T-cell (primary cell): Measurements from ENCODE around the gene RRP15. TPM values are rescaled to one million over a fixed set of nuclear protein-coding genes. Genes with fewer than 3 reads are reported as not detected.

ENCODE experiments used
- ATAC-seq, 4 experiments: fragments of 200-7000 bp in 3 of 4; fragments of 150-1000 bp in 1 of 4; cut with Tn5 transposase; replicated peaks in 1 of 4; 1 replicate in 3 of 4; 2 replicates in 1 of 4; pipeline ENCODE4 v1.10.0; 2021; ENCODE audit warnings: moderate library complexity in 3 of 4, mild to moderate bottlenecking in 2 of 4, moderate number of reproducible peaks in 1 of 4
- CTCF ChIA-PET, 2 donors: fragments of 300-600 bp; sonication (Branson Sonifier 250); formaldehyde crosslinking; loops; one replicate each; lab custom pipeline; 2022; ENCODE audit warnings: antibody characterized with exemption in 2 of 2; lab: Charles Lee
- POLR2A ChIA-PET, 2 donors: fragments of 300-600 bp; sonication (Branson Sonifier 250); formaldehyde crosslinking; loops; one replicate each; lab custom pipeline; 2022; ENCODE audit warnings: antibody characterized with exemption in 2 of 2; lab: Charles Lee
- DNase-seq, 35 experiments: peaks; one replicate each; pipeline versions ENCODE4 v3.0.0 to v3.0.0-alpha.2; 2013 to 2023
- H3K27ac ChIP-seq: one replicate; pipeline ENCODE4 v1.5.1; 2013; ENCODE audit warnings: low read length
- H3K27me3 ChIP-seq, 2 experiments: replicated peaks in 1 of 2; 1 replicate in 1 of 2; 2 replicates in 1 of 2; pipeline versions ENCODE4 v1.6.1 to v1.7.0; 2013; ENCODE audit warnings: low read length in 1 of 2, mixed read lengths in 1 of 2; ENCODE audit not compliant: control insufficient read depth in 2 of 2, insufficient read depth in 2 of 2; ENCODE audit errors: extremely low read depth in 1 of 2
- H3K36me3 ChIP-seq, 2 donors: 1 replicate in 1 of 2; 2 replicates in 1 of 2; pipeline versions ENCODE4 v1.6.1 to v1.7.0; 2013; ENCODE audit warnings: low read length in 1 of 2; ENCODE audit not compliant: control insufficient read depth in 2 of 2, insufficient read depth in 1 of 2; ENCODE audit errors: extremely low read depth in 1 of 2
- H3K4me1 ChIP-seq, 2 experiments: 1 replicate in 1 of 2; 2 replicates in 1 of 2; pipeline versions ENCODE4 v1.6.1 to v1.7.0; 2013; ENCODE audit warnings: low read length in 2 of 2, mixed read lengths in 1 of 2; ENCODE audit not compliant: insufficient read depth in 2 of 2, control insufficient read depth in 1 of 2; ENCODE audit errors: extremely low read depth in 1 of 2
- H3K4me3 ChIP-seq, 2 donors: 1 replicate in 1 of 2; 2 replicates in 1 of 2; pipeline versions ENCODE4 v1.5.1 to v1.7.0; 2013; ENCODE audit warnings: mild to moderate bottlenecking in 2 of 2, low read length in 1 of 2, moderate library complexity in 1 of 2; ENCODE audit not compliant: control insufficient read depth in 1 of 2; ENCODE audit errors: extremely low read depth in 1 of 2
- H3K9me3 ChIP-seq: 2 replicates; pipeline ENCODE4 v1.7.0; 2013
- H3K27ac Mint-ChIP-seq, 2 donors: one replicate each; pipeline ENCODE4 v1.8.0; 2020 to 2021; ENCODE audit warnings: mild to moderate bottlenecking in 2 of 2, mixed read lengths in 2 of 2
- H3K27me3 Mint-ChIP-seq, 2 donors: one replicate each; pipeline ENCODE4 v1.8.0; 2021 to 2022; ENCODE audit warnings: mixed read lengths in 2 of 2
- H3K36me3 Mint-ChIP-seq: one replicate; pipeline ENCODE4 v1.8.0; 2021; ENCODE audit warnings: mixed read lengths
- H3K4me1 Mint-ChIP-seq, 3 donors: one replicate each; pipeline ENCODE4 v1.8.0; 2020 to 2022; ENCODE audit warnings: mixed read lengths in 3 of 3, mild to moderate bottlenecking in 1 of 3
- H3K4me3 Mint-ChIP-seq, 3 donors: one replicate each; pipeline ENCODE4 v1.8.0; 2020 to 2022; ENCODE audit warnings: mild to moderate bottlenecking in 3 of 3, mixed read lengths in 3 of 3, moderate library complexity in 3 of 3
- H3K9me3 Mint-ChIP-seq, 3 donors: one replicate each; pipeline ENCODE4 v1.8.0; 2020 to 2022; ENCODE audit warnings: mixed read lengths in 3 of 3
- WGBS: methylation state at CpG from one replicate; pipeline ENCODE4 v1.1.5; 2013; ENCODE audit warnings: missing lambda C conversion rate; ENCODE audit not compliant: insufficient coverage; 5-methylcytosine and 5-hydroxymethylcytosine counted together
- total RNA-seq, 35 experiments: library from RNA in 6 of 35; stranded (reverse) in 6 of 35; fragments of 120-200 nt in 1 of 35; gene quantifications; one replicate each; pipeline versions ENCODE4 v1.2.1 to v1.2.4 and lab custom pipeline; 2013 to 2026

RRP15 gene
- total RNA-seq, 5 donors from 2014 or later (not counting 1 experiment from before 2014, with no cell fraction given), result 11.7 to 20.9 (median 17.0) TPM

DNA sequence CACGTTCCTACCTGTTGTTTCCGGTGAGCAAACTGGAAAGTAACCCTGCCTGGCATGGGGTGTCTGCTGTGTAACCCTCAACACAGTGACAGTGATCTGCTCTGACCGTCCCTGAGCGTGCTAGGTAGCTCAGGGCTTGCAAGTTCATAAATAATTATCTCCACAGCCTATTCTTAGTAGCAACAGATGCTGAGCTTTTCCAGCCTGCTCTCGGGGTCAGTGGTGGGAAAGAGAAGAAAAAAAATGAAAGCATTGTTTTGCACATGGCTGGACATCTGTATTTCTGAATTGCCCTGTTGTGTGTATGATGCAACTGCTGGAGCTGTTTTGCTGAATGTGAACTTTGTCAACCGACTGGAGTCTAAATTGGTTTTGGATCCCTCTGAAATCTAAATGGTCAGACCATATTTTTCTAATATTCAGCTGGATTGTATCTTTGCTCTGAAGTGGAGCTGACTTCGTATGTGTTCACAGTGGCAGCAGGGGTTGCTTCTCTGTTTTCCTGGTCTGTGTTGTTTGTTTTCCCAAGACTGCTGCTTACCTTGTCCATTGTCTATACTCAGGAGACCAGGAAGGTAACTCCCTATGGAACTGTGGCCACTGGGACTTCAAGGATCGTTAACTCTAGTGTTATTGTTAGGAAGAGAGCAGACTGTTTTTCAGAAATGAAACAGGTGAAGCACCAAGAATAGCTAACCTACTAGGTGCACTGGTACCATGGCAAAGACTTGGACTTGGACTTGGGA, 87.0 kb downstream of the RRP15 start:
- ATAC-seq, result no peak
- Histone ChIP-seq H3K4me1 (peaks cover 0 to 3% of the 10 kb centered on the region in 2 experiments), H3K27me3 (no peaks in the 10 kb centered on the region), H3K27ac (no peak overlapping the region), H3K36me3 (no peaks in the 10 kb centered on the region), H3K4me3 (no peak overlapping the region), H3K9me3 (no peaks in the 10 kb centered on the region)
- Mint-ChIP-seq H3K9me3 (no peaks in the 10 kb centered on the region), H3K27ac (no peak overlapping the region), H3K4me3 (no peak overlapping the region), H3K27me3 (peaks cover 7 to 16% of the 10 kb centered on the region in 2 donors), H3K4me1 (peaks cover 4% of the 10 kb centered on the region in 3 donors), H3K36me3 (no peaks in the 10 kb centered on the region)
- DNase-seq, result no peak
- 83% methylated on average over 1 of the region's 8 CpGs for WGBS
- POLR2A ChIA-PET, result no interaction called here
- CTCF ChIA-PET, result interaction anchor here in 1 of 2 donors (1.0 kb wide), 1 partner anchor 42 kb away, joined by 3 read pairs; no protein-coding TSS in a partner anchor

DNA sequence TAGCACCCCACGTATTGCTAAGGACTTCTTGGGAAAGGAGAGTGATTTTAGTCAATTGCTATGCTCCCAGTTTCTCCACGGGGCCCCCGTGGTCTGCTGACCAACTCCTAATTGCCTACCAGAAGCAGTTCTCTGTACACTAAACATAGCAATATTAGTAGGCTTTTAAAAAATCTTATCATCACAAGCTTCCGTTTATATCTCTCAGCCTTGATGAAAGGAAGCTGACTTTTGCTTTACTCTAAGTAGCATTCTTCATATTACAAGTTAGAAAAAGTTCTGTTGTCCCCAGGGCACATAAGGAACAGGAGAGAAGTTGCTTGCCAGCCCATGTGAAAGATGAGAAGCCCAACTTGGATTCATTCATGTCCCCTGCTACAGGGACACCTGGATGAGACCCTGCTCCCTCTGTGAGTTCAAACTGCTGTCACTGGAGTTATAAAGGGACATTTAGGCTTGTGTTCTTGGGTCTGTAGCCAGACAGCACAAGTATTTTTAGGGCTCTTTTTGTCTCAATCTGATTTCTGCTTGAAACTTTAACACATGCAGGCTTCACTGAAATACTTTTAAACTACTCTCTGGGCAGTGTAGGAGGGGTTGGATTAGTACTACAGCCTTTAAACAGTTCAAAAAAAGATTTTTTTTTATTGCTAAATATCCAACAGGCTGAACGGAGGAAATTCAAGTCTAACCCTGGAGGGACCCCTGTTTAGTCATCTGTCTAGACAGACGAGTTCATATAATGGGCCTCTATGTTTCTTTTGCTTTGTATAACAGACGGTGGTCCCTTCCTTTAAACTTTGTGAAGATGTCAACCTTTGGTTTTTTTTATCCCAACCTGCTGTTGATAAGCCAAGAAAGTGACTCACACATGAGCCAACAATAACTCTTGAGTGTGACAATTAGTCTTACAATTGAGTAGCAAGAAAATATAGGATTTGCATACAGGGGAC, 89.6 kb downstream of the RRP15 start:
- Histone ChIP-seq H3K36me3 (no peaks in the 10 kb centered on the region), H3K4me1 (peaks cover 0 to 6% of the 10 kb centered on the region in 2 experiments), H3K4me3 (no peak overlapping the region), H3K27me3 (peaks cover 0 to 9% of the 10 kb centered on the region in 2 experiments), H3K27ac (no peak overlapping the region), H3K9me3 (no peaks in the 10 kb centered on the region)
- Mint-ChIP-seq H3K9me3 (no peaks in the 10 kb centered on the region), H3K27me3 (peaks cover 7 to 18% of the 10 kb centered on the region in 2 donors), H3K4me1 (peaks cover 9 to 12% (median 10%) of the 10 kb centered on the region in 3 donors), H3K36me3 (no peaks in the 10 kb centered on the region), H3K4me3 (no peak overlapping the region), H3K27ac (no peak overlapping the region)
- POLR2A ChIA-PET, result no interaction called here
- DNase-seq, result no peak
- ATAC-seq, result no peak
- CTCF ChIA-PET, result no interaction called here
- WGBS, result no CpG with 5 or more reads among the region's 7 CpGs

DNA sequence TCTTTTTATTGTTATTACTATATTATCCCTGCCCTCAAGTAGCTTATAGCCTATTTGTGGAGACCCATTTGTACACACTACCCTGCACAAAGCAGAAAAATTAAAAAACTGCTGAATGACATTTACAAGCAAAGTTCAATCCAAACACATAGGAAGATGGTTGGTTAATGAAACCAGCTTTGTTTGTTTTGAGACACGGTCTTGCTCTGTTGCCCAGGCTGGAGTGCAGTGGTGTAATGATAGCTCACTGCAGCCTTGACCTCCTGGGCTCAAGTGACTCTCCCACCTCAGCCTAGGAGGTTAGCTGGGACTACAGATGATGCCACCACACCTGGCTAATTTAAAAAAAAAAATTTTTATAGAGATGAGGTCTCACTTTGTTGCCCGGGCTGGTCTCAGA, 91.6 kb downstream of the RRP15 start:
- Histone ChIP-seq H3K27ac (no peak overlapping the region), H3K27me3 (peaks cover 0 to 11% of the 10 kb centered on the region in 2 experiments), H3K4me3 (no peak overlapping the region), H3K36me3 (no peaks in the 10 kb centered on the region), H3K4me1 (peaks cover 0 to 6% of the 10 kb centered on the region in 2 experiments), H3K9me3 (no peaks in the 10 kb centered on the region)
- Mint-ChIP-seq H3K4me1 (peaks cover 9 to 12% (median 10%) of the 10 kb centered on the region in 3 donors), H3K36me3 (no peaks in the 10 kb centered on the region), H3K9me3 (no peaks in the 10 kb centered on the region), H3K27me3 (peaks cover 18 to 26% of the 10 kb centered on the region in 2 donors), H3K4me3 (no peak overlapping the region), H3K27ac (no peak overlapping the region)
- ChIA-PET CTCF (interaction anchor here (0.5 to 1.0 kb wide), 2 partner anchors 47 to 1071 kb away, joined by 3 to 4 read pairs; no protein-coding TSS in a partner anchor), POLR2A (no interaction called here)
- WGBS, result 50% methylated on average over 1 of the region's 2 CpGs
- no peak for DNase-seq
- no peak for ATAC-seq

DNA sequence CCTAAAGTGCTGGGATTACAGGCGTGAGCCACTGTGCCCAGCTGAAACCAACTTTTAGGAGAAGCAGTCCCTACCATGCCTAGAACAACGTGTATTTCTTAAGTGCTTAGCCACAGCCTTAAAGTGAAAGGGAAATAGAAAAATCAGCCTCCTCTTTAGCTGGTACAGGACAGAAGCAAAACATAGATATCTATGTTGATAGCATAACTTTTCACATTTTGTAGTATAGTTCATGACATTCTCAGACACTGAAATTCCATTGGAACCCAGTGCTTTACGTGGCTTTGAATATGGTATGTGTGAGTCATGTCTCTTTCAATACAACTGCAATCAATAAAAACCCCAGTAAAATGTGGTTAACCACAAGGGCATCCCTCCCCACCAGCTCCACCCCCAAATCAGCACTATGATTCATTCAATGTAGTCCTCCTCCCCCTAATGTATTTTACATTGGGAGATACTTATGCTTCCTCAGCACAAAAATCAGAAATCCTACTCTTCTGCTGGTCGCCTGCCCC, 92.1 kb downstream of the RRP15 start:
- CTCF ChIA-PET, result interaction anchor here in 1 of 2 donors (0.6 kb wide), 1 partner anchor 13 kb away, joined by 5 read pairs; no protein-coding TSS in a partner anchor

DNA sequence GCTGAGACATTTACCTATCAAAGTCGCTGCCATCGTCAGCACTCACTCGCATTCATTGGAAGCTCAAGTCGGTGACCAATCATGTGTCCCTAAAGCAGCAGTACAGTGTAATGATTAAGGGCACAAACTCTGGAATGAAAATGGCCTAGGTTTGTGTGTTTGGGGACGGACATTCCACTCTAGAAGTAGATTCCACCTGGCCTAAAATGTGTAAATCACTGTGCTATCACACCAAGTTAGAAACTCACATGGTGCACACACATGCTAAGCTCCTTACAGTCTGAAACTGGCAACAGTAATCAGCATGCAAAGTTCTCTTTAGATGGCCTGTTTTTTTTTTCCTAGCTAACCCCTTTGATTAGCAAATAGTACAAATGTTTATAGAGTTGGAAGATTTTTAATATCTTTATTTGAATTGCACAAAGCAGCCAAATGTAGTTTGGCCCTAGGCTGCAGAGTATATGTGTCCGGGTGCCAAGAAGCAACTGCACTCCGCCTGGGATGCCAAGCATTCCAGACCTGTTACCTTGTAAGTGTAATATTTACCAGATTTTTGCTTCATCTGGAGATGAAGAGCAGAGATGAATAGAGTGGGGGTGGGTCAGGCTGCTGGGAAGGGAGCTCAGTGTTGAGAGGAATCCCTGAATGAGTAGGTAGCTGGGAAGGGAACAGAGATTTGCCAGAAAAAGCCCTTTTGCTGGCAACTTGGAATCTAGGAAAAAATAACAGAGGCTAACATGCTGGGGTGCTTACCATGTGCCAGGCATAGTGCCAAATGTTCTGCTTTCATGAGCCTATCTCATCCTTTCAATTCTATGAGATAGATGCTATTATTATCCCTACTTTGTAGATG, 95.3 kb downstream of the RRP15 start:
- no peak overlapping the region for H3K27ac Mint-ChIP-seq
- peaks cover 28 to 34% of the 10 kb centered on the region in 2 donors for H3K27me3 Mint-ChIP-seq
- DNase-seq (no peak), ATAC-seq (no peak)
- Histone ChIP-seq H3K4me3 (no peak overlapping the region), H3K27ac (no peak overlapping the region), H3K36me3 (no peaks in the 10 kb centered on the region), H3K27me3 (peaks cover 0 to 16% of the 10 kb centered on the region in 2 experiments), H3K9me3 (no peaks in the 10 kb centered on the region), H3K4me1 (peaks cover 0 to 6% of the 10 kb centered on the region in 2 experiments)
- peaks cover 9 to 12% (median 10%) of the 10 kb centered on the region in 3 donors for H3K4me1 Mint-ChIP-seq
- H3K36me3 Mint-ChIP-seq, result no peaks in the 10 kb centered on the region
- H3K9me3 Mint-ChIP-seq, result no peaks in the 10 kb centered on the region
- H3K4me3 Mint-ChIP-seq, result no peak overlapping the region
- ChIA-PET CTCF (interaction anchor here in 1 of 2 donors (0.6 kb wide), 1 partner anchor 9 kb away, joined by 3 read pairs; no protein-coding TSS in a partner anchor), POLR2A (interaction anchor here in 1 of 2 donors (0.7 kb wide), 1 partner anchor 12 kb away, joined by 4 read pairs; no protein-coding TSS in a partner anchor)
- 92% methylated on average over 2 of the region's 7 CpGs for WGBS

More for the DNA sequence above, 92.1 kb downstream of the RRP15 start:
- H3K27ac ChIP-seq, result no peak overlapping the region
- H3K4me1 Mint-ChIP-seq, result peaks cover 9 to 12% (median 10%) of the 10 kb centered on the region in 3 donors
- peaks cover 0 to 11% of the 10 kb centered on the region in 2 experiments for H3K27me3 ChIP-seq
- H3K9me3 Mint-ChIP-seq, result no peaks in the 10 kb centered on the region
- no peak overlapping the region for H3K4me3 ChIP-seq
- H3K27ac Mint-ChIP-seq, result no peak overlapping the region
- peaks cover 19 to 30% of the 10 kb centered on the region in 2 donors for H3K27me3 Mint-ChIP-seq
- H3K4me3 Mint-ChIP-seq, result no peak overlapping the region
- H3K9me3 ChIP-seq, result no peaks in the 10 kb centered on the region
- DNase-seq (peak in 15 of 35 experiments; percentile 1 to 41 (median 10)), ATAC-seq (peak; percentile 82 to 93 (median 87))
- H3K4me1 ChIP-seq, result peaks cover 0 to 6% of the 10 kb centered on the region in 2 experiments
- no peaks in the 10 kb centered on the region for H3K36me3 ChIP-seq
- POLR2A ChIA-PET, result no interaction called here
- 20% methylated on average over 1 of the region's 4 CpGs for WGBS
- H3K36me3 Mint-ChIP-seq, result no peaks in the 10 kb centered on the region
